HUDEP-2 (cell line): ENCODE measurements around the gene CELF4.

Experiments
- DNase-seq, 76 experiments: peaks; one replicate each; lab custom pipeline; 2025; ENCODE audit not compliant: unreplicated experiment in 76 of 76; lab: John Stamatoyannopoulos, UW

The CELF4 gene

GRCh38 chr18:37334631-37335408 is 230.8 kb downstream of the CELF4 start:
- DNase-seq: no peak

GRCh38 chr18:37332628-37333420 is 232.8 kb downstream of the CELF4 start:
- DNase-seq: no peak

GRCh38 chr18:37332219-37332618 is 233.4 kb downstream of the CELF4 start:
- no peak for DNase-seq

- DNase-seq: no peak
Measured at GRCh38 chr18:37330173-37330572, 235.4 kb downstream of the CELF4 start.

GRCh38 chr18:37328946-37329719 is 236.5 kb downstream of the CELF4 start:
- DNase-seq: peak in 5 of 76 experiments; percentile 19 to 50 (median 30)

- DNase-seq: no peak
Measured at GRCh38 chr18:37327063-37327577, 238.5 kb downstream of the CELF4 start.

GRCh38 chr18:37322492-37323035 is 243.0 kb downstream of the CELF4 start:
- DNase-seq: peak in 31 of 76 experiments; percentile 1 to 60 (median 19)

GRCh38 chr18:37321582-37322491 is 243.8 kb downstream of the CELF4 start:
- no peak for DNase-seq

- DNase-seq: no peak
Measured at GRCh38 chr18:37320317-37320716, 245.3 kb downstream of the CELF4 start.

GRCh38 chr18:37318360-37319355 is 246.9 kb downstream of the CELF4 start:
- no peak for DNase-seq

GRCh38 chr18:37317486-37317885 is 248.1 kb downstream of the CELF4 start:
- DNase-seq: no peak

GRCh38 chr18:37316468-37316867 is 249.1 kb downstream of the CELF4 start:
- DNase-seq: no peak

GRCh38 chr18:37315935-37316334 is 249.7 kb downstream of the CELF4 start:
- no peak for DNase-seq

GRCh38 chr18:37314534-37314933 is 251.1 kb downstream of the CELF4 start:
- peak in 2 of 76 experiments; percentile 10 to 21 for DNase-seq

GRCh38 chr18:37313624-37314023 is 252.0 kb downstream of the CELF4 start:
- DNase-seq: no peak

- no peak for DNase-seq
Measured at GRCh38 chr18:37309861-37310260, 255.7 kb downstream of the CELF4 start.

- peak in 43 of 76 experiments; percentile 0 to 81 (median 27) for DNase-seq
Measured at GRCh38 chr18:37309059-37309458, 256.5 kb downstream of the CELF4 start.

- DNase-seq: no peak
Measured at GRCh38 chr18:37307181-37307580, 258.4 kb downstream of the CELF4 start.
